Measurements from ENCODE around the gene MSI1.
"Not testable (repeated sequence)": the region's sequence is repeated elsewhere in the genome, so short reads cannot be mapped to it uniquely, and the experiment has no call there.

Gene MSI1

GRCh38 chr12:120353556-120354317 lies 15.2 kb downstream of the MSI1 start:
- no peak for DNase-seq

- no peak for DNase-seq
These were observed 15.8 kb downstream of the MSI1 start for GRCh38 chr12:120353136-120353535.

GRCh38 chr12:120352117-120352516 lies 16.8 kb downstream of the MSI1 start:
- no peak for DNase-seq

GRCh38 chr12:120350576-120351350 lies 18.2 kb downstream of the MSI1 start:
- no peak for DNase-seq

GRCh38 chr12:120347766-120348165 lies 21.2 kb downstream of the MSI1 start:
- DNase-seq = no peak

- DNase-seq = no peak
These were observed 22.3 kb downstream of the MSI1 start for GRCh38 chr12:120346681-120347080.

- DNase-seq = no peak
These were observed 22.9 kb downstream of the MSI1 start for GRCh38 chr12:120346031-120346430.

- no peak for DNase-seq
These were observed 25.3 kb downstream of the MSI1 start for GRCh38 chr12:120343692-120344091.

- no peak for DNase-seq
These were observed 25.9 kb downstream of the MSI1 start for GRCh38 chr12:120343039-120343537.

GRCh38 chr12:120342175-120343038 lies 26.6 kb downstream of the MSI1 start:
- no peak for DNase-seq

GRCh38 chr12:120339256-120339655 lies 29.7 kb downstream of the MSI1 start:
- DNase-seq = no peak

GRCh38 chr12:120337730-120338129 lies 31.2 kb downstream of the MSI1 start:
- DNase-seq = no peak

- not testable (repeated sequence) for DNase-seq
These were observed 32.6 kb downstream of the MSI1 start for GRCh38 chr12:120336392-120336791.

GRCh38 chr12:120335447-120335846 lies 33.5 kb downstream of the MSI1 start:
- peak; percentile 14 to 35 for DNase-seq

- no peak for DNase-seq
These were observed 36.4 kb downstream of the MSI1 start for GRCh38 chr12:120332523-120332922.

GRCh38 chr12:120332041-120332440 lies 36.9 kb downstream of the MSI1 start:
- DNase-seq = no peak

- DNase-seq = no peak
These were observed 37.6 kb downstream of the MSI1 start for GRCh38 chr12:120331390-120331789.

GRCh38 chr12:120328228-120328627 lies 40.7 kb downstream of the MSI1 start:
- no peak for DNase-seq

- no peak for DNase-seq
These were observed 41.4 kb downstream of the MSI1 start, which contains the start of gene PLA2G1B for GRCh38 chr12:120327593-120327992. Gene PLA2G1B (minus strand): TSS chr12:120327779. CDS start chr12:120327753, 26 bp downstream.

- no peak for DNase-seq
These were observed 44.0 kb downstream of the MSI1 start for GRCh38 chr12:120324841-120325417.

- no peak for DNase-seq
These were observed 45.2 kb downstream of the MSI1 start for GRCh38 chr12:120323772-120324171.

- DNase-seq = no peak
These were observed 47.4 kb downstream of the MSI1 start for GRCh38 chr12:120321382-120322202.

Measured in CD4-positive, alpha-beta T cell treated with Interferon alpha-2 for 1 hour (primary cell).